ENCODE results near the gene PRDM16.

The PRDM16 gene

GRCh38 chr1:3393024-3393986, 324.3 kb downstream of the PRDM16 start:
- no peak for DNase-seq (ENCODE audit: low read depth, low spot score)

- DNase-seq (ENCODE audit: low read depth, low spot score), result no peak
These were observed 325.3 kb downstream of the PRDM16 start for GRCh38 chr1:3393987-3394920.

GRCh38 chr1:3396411-3396810, 327.4 kb downstream of the PRDM16 start:
- no peak for DNase-seq (ENCODE audit: low read depth, low spot score)

DNA sequence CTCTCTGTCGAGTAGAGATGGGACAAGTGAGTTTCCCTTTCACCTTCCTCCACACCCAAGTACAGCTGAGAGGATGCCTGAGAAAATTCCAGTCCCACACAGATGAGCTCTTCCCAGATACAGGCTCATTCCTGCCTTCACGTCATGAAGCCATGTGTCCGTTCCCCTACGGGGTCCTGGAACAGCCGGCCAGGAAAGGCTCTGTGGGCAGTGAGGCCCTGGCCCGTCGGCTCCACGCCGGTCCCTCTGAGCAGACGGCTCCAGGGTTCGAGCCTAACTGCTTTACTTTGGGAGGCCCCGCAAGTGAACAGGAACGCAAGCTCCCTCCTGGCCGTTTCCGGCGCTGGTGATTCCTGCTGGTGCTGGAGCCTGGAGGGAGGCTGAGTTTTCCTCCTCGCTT, 328.3 kb downstream of the PRDM16 start:
- no peak for DNase-seq (ENCODE audit: low read depth, low spot score)

DNA sequence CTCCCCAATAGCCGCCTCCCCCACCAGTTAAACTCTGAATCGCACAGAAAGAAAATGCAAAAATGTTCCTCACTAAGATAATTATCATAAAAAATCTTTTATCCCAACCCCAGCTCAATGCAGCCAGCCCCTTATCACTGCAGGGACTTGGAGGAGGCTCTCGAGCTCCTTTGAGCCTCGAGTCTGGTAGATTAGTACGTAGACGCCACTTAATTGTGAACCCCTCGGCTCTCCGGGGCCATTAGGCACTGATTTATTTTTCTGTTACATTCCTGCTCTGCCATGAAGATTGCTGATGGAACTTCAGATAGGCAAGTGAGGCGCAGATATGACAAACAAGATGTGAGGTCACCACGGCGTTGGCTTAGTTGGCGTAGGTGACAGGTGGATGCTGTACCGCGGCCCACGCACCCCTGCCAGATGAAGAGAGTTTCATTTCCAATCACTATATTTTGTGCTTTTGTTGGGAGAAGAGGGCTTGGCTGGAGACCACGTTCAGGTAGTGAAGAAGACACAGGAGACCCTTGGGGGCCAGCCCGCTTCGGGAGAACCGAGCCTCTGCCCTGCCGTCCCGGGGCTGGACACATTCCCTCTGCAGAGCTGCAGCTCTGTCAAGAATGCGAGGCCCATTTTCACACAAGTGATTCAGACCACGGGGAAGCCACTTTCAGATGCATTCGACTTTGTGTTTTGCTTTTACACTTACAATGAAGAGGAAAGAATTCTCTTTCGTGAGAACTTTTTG, 329.6 kb downstream of the PRDM16 start:
- DNase-seq (ENCODE audit: low read depth, low spot score), result no peak

DNA sequence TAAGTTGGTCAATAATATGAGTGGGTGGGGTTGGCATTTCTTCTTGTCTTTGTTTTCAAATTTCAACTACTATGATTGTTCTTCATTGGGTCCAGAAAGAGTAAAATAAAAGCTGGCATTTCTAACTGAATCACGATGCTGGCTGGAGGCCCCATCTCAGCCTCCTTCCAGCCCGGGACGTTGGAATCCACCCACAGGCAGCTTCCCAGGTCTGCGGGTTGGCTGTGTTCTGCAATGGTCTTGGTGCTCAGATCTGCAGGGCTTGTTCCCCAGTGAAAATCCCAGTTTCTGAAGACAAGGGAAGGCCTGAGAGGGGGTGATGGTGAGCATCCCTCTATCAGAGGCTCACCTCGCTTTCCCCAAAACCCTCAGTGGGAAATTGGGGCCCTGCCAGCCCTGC, 330.7 kb downstream of the PRDM16 start:
- no peak for DNase-seq (ENCODE audit: low read depth, low spot score)

DNA sequence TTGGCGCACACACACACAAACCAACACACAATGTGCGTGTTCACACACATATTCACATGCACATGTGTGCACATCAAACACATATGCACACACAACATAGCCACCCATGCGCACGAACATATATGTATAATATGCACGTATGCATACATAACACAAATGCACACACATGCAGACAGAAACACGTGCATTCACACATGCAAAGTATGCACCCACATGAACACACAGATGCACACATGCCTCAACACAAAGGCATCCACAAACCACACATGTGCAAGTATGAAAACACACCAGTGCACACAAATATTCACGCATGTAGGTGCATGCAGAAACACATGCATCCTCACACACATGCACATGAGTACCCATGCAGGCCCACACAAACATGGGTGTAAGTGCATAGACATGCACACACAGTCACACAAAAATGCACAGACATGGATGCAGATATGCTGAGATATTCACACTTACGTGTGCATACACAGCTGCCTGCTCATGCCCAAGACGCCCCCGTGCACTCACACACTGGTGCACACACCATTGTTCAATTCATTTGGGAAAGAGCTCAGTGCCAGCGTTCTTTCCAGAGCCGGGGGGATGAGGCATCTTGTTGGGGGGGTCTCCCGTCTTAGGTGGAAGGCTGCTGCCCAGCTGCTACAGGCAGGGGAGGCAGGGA, 332.7 kb downstream of the PRDM16 start:
- DNase-seq (ENCODE audit: low read depth, low spot score), result no peak

DNA sequence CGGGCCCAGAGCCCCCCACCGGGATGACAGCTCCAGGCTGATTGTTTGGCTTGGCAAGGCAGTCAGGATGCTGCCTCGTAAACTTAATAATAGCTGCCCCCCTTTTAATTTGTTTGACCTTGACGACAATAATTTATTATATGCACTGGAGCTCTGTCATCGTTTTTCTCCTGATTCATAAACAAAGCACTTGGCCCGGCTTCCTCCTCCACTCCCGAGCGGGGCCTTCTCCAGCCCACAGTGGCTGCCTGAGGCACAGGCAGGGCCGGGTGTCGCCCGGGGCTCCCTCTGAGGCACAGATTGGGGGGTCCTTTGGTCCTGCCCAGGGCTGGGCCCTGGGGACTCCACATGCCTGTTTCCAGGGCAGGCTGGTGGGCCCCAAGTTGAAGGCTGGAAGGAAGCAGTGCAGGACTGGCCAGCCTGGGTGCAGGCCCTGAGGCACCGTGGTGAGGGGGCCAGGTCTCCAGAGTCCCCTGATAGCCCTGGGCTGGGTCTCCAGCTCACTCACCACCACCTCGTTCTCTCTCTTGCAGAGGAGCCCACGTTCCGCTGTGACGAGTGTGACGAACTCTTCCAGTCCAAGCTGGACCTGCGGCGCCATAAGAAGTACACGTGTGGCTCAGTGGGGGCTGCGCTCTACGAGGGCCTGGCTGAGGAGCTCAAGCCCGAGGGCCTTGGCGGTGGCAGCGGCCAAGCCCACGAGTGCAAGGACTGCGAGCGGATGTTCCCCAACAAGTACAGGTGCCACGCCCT, 333.4 kb downstream of the PRDM16 start:
- DNase-seq (ENCODE audit: low read depth, low spot score), result no peak

GRCh38 chr1:3403011-3403345, 334.0 kb downstream of the PRDM16 start:
- DNase-seq (ENCODE audit: low read depth, low spot score), result no peak

GRCh38 chr1:3403388-3404231, 334.6 kb downstream of the PRDM16 start:
- DNase-seq (ENCODE audit: low read depth, low spot score), result no peak

GRCh38 chr1:3404301-3404700, 335.3 kb downstream of the PRDM16 start:
- no peak for DNase-seq (ENCODE audit: low read depth, low spot score)

GRCh38 chr1:3404801-3405200, 335.8 kb downstream of the PRDM16 start:
- no peak for DNase-seq (ENCODE audit: low read depth, low spot score)

- DNase-seq (ENCODE audit: low read depth, low spot score), result no peak
These were observed 336.5 kb downstream of the PRDM16 start for GRCh38 chr1:3405491-3405890.

- no peak for DNase-seq (ENCODE audit: low read depth, low spot score)
These were observed 337.2 kb downstream of the PRDM16 start for GRCh38 chr1:3405974-3406867.

GRCh38 chr1:3407021-3407420, 338.0 kb downstream of the PRDM16 start:
- no peak for DNase-seq (ENCODE audit: low read depth, low spot score)

- no peak for DNase-seq (ENCODE audit: low read depth, low spot score)
These were observed 339.8 kb downstream of the PRDM16 start for GRCh38 chr1:3408751-3409266.

DNA sequence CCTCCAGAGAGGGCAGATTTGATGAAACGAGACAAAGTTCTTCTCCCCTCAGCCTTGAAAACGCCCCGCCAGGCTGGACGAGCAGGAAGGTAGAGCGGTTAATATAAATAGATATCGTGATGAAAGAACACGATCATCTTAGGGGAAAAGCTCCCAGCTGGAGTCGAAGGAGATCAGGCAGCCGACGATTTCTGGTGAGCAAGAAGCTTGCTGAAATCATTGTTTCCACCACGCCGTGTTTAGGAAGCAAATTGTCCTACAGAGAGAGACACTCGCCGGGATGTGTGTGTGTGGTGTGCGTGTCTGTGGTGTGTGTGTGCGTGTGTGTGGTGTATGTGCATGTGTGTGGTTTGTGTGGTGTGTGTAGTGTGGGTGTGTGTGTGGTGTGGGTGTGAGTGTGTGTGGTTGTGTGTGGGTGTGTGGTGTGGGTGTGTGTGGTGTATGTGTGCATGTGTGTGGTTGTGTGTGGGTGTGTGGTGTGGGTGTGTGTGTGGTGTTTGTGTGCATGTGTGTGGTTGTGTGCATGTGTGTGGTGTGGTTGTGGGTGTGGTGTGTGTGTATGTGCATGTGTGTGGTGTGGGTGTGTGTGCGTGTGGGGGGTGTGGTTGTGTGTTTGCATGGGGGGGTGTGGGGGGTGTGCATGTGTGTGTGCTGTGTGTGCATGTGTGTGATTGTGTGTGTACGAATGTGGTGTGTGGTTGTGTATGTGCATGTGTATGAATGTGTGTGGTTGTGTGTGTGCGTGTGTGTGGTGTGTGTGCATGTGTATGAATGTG, 340.6 kb downstream of the PRDM16 start:
- no peak for DNase-seq (ENCODE audit: low read depth, low spot score)

Measured in smooth muscle cell of the brain vasculature (primary cell).